Upper lobe of right lung (tissue), 1 donor: ENCODE results near the gene GGTA1. TPM values are rescaled to one million over a fixed set of nuclear protein-coding genes. Genes with fewer than 3 reads are reported as not detected.

ENCODE experiments used
- ATAC-seq: fragments of 200-7000 bp; cut with Tn5 transposase; one replicate; pipeline ENCODE4 v1.9.1; 2020; ENCODE audit warnings: mild to moderate bottlenecking, moderate library complexity
- DNase-seq: peaks from one replicate; pipeline ENCODE4 v3.0.0-alpha.2; 2020
- H3K27ac ChIP-seq: fragments of 200-600 bp; one replicate; pipeline ENCODE4 v1.8.0; 2022
- H3K27me3 ChIP-seq: fragments of 200-600 bp; one replicate; pipeline ENCODE4 v1.8.0; 2022; ENCODE audit warnings: mild to moderate bottlenecking
- H3K36me3 ChIP-seq: fragments of 200-600 bp; one replicate; pipeline ENCODE4 v1.8.0; 2022
- H3K4me1 ChIP-seq: fragments of 200-600 bp; one replicate; pipeline ENCODE4 v1.8.0; 2022
- H3K4me3 ChIP-seq: fragments of 200-600 bp; one replicate; pipeline ENCODE4 v1.8.0; 2022; ENCODE audit warnings: mild to moderate bottlenecking
- H3K9me3 ChIP-seq: fragments of 200-600 bp; one replicate; pipeline ENCODE4 v1.8.0; 2022
- intact Hi-C: fragments of 100-400 bp; cut with DNase I; formaldehyde crosslinking; loops from one replicate; pipeline ENCODE4 v1.11.0; 2022
- total RNA-seq: library from RNA; stranded (reverse); fragmentation: NEBNext Ultra II Directional; extraction: Animal tissue kit (Norgen Biotek cat#: 25700); gene quantifications from one replicate; pipeline ENCODE4 v1.2.1, GENCODE V29; 2021
- TF ChIP-seq, protein P1 (sequence below): fragments of 200-600 bp; IDR thresholded peaks from one replicate; pipeline ENCODE4 v1.8.0; 2022; ENCODE audit warnings: antibody characterized with exemption
- donor health status: DM: no; HTN: yes; CAD: no; lungs with severe emphysema.

GGTA1 gene
- total RNA-seq, 1 donor from 2014 or later: 9.5 TPM

- Histone ChIP-seq H3K27ac (no peak overlapping the region), H3K9me3 (no peaks in the 10 kb centered on the region), H3K27me3 (no peaks in the 10 kb centered on the region), H3K4me1 (no peaks in the 10 kb centered on the region), H3K36me3 (no peaks in the 10 kb centered on the region), H3K4me3 (no peak overlapping the region)
- TF ChIP-seq, protein P1, sequence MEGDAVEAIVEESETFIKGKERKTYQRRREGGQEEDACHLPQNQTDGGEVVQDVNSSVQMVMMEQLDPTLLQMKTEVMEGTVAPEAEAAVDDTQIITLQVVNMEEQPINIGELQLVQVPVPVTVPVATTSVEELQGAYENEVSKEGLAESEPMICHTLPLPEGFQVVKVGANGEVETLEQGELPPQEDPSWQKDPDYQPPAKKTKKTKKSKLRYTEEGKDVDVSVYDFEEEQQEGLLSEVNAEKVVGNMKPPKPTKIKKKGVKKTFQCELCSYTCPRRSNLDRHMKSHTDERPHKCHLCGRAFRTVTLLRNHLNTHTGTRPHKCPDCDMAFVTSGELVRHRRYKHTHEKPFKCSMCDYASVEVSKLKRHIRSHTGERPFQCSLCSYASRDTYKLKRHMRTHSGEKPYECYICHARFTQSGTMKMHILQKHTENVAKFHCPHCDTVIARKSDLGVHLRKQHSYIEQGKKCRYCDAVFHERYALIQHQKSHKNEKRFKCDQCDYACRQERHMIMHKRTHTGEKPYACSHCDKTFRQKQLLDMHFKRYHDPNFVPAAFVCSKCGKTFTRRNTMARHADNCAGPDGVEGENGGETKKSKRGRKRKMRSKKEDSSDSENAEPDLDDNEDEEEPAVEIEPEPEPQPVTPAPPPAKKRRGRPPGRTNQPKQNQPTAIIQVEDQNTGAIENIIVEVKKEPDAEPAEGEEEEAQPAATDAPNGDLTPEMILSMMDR: no peak
- ATAC-seq (no peak), DNase-seq (no peak)
- intact Hi-C loops: no loop called here
These were observed 52.3 kb downstream of the GGTA1 start for GRCh38 chr9:121447321-121447834.

- no peaks in the 10 kb centered on the region for H3K4me1 ChIP-seq
- ATAC-seq: peak; percentile 37
- H3K36me3 ChIP-seq: no peaks in the 10 kb centered on the region
- intact Hi-C loops: no loop called here
- no peaks in the 10 kb centered on the region for H3K9me3 ChIP-seq
- TF ChIP-seq, protein P1: no peak
- no peak for DNase-seq
- H3K27me3 ChIP-seq: no peaks in the 10 kb centered on the region
- H3K27ac ChIP-seq: no peak overlapping the region
- no peak overlapping the region for H3K4me3 ChIP-seq
These were observed 53.7 kb downstream of the GGTA1 start for GRCh38 chr9:121445986-121446385.

DNA sequence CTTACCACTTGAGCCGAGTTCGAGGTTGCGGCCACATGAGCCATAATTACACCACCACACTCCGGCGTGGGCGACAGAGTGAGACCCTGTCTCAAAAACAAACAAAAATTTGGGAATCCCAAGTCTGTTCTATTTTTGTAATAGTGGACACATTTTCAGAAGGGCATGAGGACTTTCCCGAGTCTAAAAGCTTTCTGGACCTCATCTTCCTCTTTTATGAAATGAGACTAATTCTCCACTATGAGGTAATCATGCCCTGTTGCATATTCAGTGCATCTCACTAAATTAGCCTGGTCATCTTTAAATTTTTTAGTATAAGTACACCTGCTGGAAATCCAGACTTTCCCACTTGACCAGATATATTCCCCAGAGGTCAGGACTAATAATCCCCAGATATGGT, 55.7 kb downstream of the GGTA1 start:
- H3K27ac ChIP-seq: no peak overlapping the region
- no peak for DNase-seq
- no peaks in the 10 kb centered on the region for H3K36me3 ChIP-seq
- intact Hi-C loops: no loop called here
- ATAC-seq: no peak
- H3K9me3 ChIP-seq: no peaks in the 10 kb centered on the region
- H3K27me3 ChIP-seq: no peaks in the 10 kb centered on the region
- TF ChIP-seq, protein P1: no peak
- H3K4me3 ChIP-seq: no peak overlapping the region
- H3K4me1 ChIP-seq: no peaks in the 10 kb centered on the region

DNA sequence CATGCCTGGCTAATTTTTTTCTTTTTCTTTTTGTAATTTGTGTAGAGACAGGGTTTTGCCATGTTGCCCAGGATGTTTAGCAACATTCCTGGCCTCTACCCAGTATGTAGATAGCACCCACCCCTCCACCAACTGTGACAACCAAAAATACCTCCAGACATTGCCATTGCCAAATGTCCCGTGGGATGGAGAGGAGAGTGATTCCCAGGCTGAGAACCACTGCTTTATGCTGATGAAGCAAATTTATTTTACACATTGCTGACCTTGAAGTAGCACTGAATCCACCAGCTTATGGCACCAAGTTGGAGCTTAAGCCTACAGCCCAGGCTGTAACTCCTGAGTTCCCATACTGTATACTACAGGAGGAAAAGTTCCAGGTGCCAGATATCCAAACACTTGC, 58.5 kb downstream of the GGTA1 start:
- intact Hi-C loops: no loop called here
- DNase-seq (no peak), ATAC-seq (peak; percentile 14)
- H3K4me3 ChIP-seq: no peak overlapping the region
- no peak overlapping the region for H3K27ac ChIP-seq
- no peaks in the 10 kb centered on the region for H3K27me3 ChIP-seq
- TF ChIP-seq, protein P1: no peak
- H3K36me3 ChIP-seq: no peaks in the 10 kb centered on the region
- H3K9me3 ChIP-seq: no peaks in the 10 kb centered on the region
- H3K4me1 ChIP-seq: no peaks in the 10 kb centered on the region

DNA sequence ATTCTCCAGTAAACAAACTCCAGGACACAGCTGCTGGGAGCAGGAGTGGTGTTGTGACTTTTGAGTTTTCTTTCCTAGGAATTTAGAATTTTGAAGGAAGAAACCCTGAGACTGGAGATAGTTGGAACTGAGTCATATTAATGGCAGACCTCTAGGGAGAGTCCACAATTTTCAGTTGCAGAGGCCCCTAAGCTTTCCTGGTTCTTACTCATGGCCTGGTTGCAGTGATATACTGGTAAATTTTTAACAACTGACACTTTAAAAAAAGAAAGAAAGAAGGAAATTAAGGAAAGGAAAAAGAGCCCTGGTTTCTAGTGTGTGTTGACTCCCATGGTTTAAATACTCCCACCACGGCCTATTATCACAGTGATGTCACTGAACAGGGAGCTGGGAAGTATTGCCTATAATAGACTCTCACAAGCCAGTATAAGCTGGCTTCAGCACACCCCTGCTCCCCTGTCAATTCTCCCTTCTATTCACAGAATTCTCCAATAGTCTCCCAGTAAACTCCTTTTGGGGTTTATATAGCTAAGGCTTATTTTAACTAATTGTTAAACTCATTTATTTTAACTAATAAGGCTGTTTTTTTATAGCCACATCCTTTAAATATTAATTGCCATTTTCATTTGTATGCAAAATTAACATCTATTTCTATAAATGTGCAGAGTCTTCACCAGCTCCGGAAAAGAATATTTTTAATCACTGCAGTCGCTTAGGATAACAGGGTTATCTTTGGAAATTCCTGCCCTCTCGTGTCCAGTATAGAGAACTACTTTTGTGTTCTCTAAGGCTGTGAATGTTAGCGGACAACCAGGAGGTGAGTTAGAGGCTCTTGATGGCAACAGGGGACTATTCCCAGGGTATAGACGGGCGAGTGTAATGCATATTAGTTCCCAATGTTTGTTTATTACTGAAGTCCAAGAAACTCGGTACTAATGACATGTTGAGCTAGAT, 59.7 kb downstream of the GGTA1 start:
- no peak for DNase-seq
- H3K4me1 ChIP-seq: no peaks in the 10 kb centered on the region
- no peaks in the 10 kb centered on the region for H3K36me3 ChIP-seq
- H3K27me3 ChIP-seq: no peaks in the 10 kb centered on the region
- no peak overlapping the region for H3K27ac ChIP-seq
- H3K9me3 ChIP-seq: no peaks in the 10 kb centered on the region
- peak; percentile 57 for ATAC-seq
- no peak overlapping the region for H3K4me3 ChIP-seq
- TF ChIP-seq, protein P1: peak; percentile 17
- intact Hi-C loops: no loop called here
